Measurements from ENCODE around the gene BAIAP2L2.
"Not testable (repeated sequence)": the region's sequence is repeated elsewhere in the genome, so short reads cannot be mapped to it uniquely, and the experiment has no call there.

BAIAP2L2 gene

GRCh38 chr22:38110008-38110862, at the start of gene BAIAP2L2:
TSS of gene BAIAP2L2 (minus strand) at chr22:38110684. CDS start at chr22:38110525, 159 bp downstream.
- no peak for DNase-seq

GRCh38 chr22:38155703-38156102, 45.2 kb upstream of the BAIAP2L2 start:
- no peak for DNase-seq

- DNase-seq, result not testable (repeated sequence)
These were observed 44.1 kb upstream of the BAIAP2L2 start for GRCh38 chr22:38154563-38154915.

- DNase-seq, result no peak
These were observed 43.5 kb upstream of the BAIAP2L2 start for GRCh38 chr22:38153821-38154562.

- no peak for DNase-seq
These were observed 40.6 kb upstream of the BAIAP2L2 start for GRCh38 chr22:38151126-38151500.

GRCh38 chr22:38148245-38148644, 37.8 kb upstream of the BAIAP2L2 start:
- no peak for DNase-seq

- DNase-seq, result not testable (repeated sequence)
These were observed 35.7 kb upstream of the BAIAP2L2 start for GRCh38 chr22:38146166-38146565.

- no peak for DNase-seq
These were observed 33.5 kb upstream of the BAIAP2L2 start for GRCh38 chr22:38144025-38144405.

GRCh38 chr22:38142606-38143005, 32.1 kb upstream of the BAIAP2L2 start:
- no peak for DNase-seq

- DNase-seq, result no peak
These were observed 30.9 kb upstream of the BAIAP2L2 start for GRCh38 chr22:38141217-38141973.

- no peak for DNase-seq
These were observed 29.4 kb upstream of the BAIAP2L2 start for GRCh38 chr22:38139901-38140300.

GRCh38 chr22:38138961-38139360, 28.5 kb upstream of the BAIAP2L2 start:
- DNase-seq, result no peak

GRCh38 chr22:38137876-38138687, 27.6 kb upstream of the BAIAP2L2 start:
- no peak for DNase-seq

GRCh38 chr22:38136607-38137006, 26.1 kb upstream of the BAIAP2L2 start:
- no peak for DNase-seq

- no peak for DNase-seq
These were observed 24.7 kb upstream of the BAIAP2L2 start for GRCh38 chr22:38135133-38135706.

- DNase-seq, result no peak
These were observed 22.8 kb upstream of the BAIAP2L2 start for GRCh38 chr22:38133331-38133730.

GRCh38 chr22:38132794-38133193, 22.3 kb upstream of the BAIAP2L2 start:
- no peak for DNase-seq

- no peak for DNase-seq
These were observed 21.7 kb upstream of the BAIAP2L2 start for GRCh38 chr22:38132136-38132535.

GRCh38 chr22:38131399-38131798, 20.9 kb upstream of the BAIAP2L2 start:
- DNase-seq, result no peak

- no peak for DNase-seq
These were observed 19.4 kb upstream of the BAIAP2L2 start for GRCh38 chr22:38129856-38130255.

GRCh38 chr22:38129021-38129420, 18.5 kb upstream of the BAIAP2L2 start:
- no peak for DNase-seq

GRCh38 chr22:38127869-38128268, 17.4 kb upstream of the BAIAP2L2 start:
- DNase-seq, result no peak

All from CD4-positive, alpha-beta T cell treated with Interleukin-4 for 4 hours (primary cell).